ENCODE data around the gene RPL18. TPM values are rescaled to one million over a fixed set of nuclear protein-coding genes. Genes with fewer than 3 reads are reported as not detected.

The RPL18 gene
- total and polyA plus RNA-seq, 9 of the 15 experiments (the other 6 are each of a cell fraction or from before 2014, with no cell fraction given), result 312 to 2,635 (median 1,653) TPM

- TF ChIP-seq, protein P1, sequence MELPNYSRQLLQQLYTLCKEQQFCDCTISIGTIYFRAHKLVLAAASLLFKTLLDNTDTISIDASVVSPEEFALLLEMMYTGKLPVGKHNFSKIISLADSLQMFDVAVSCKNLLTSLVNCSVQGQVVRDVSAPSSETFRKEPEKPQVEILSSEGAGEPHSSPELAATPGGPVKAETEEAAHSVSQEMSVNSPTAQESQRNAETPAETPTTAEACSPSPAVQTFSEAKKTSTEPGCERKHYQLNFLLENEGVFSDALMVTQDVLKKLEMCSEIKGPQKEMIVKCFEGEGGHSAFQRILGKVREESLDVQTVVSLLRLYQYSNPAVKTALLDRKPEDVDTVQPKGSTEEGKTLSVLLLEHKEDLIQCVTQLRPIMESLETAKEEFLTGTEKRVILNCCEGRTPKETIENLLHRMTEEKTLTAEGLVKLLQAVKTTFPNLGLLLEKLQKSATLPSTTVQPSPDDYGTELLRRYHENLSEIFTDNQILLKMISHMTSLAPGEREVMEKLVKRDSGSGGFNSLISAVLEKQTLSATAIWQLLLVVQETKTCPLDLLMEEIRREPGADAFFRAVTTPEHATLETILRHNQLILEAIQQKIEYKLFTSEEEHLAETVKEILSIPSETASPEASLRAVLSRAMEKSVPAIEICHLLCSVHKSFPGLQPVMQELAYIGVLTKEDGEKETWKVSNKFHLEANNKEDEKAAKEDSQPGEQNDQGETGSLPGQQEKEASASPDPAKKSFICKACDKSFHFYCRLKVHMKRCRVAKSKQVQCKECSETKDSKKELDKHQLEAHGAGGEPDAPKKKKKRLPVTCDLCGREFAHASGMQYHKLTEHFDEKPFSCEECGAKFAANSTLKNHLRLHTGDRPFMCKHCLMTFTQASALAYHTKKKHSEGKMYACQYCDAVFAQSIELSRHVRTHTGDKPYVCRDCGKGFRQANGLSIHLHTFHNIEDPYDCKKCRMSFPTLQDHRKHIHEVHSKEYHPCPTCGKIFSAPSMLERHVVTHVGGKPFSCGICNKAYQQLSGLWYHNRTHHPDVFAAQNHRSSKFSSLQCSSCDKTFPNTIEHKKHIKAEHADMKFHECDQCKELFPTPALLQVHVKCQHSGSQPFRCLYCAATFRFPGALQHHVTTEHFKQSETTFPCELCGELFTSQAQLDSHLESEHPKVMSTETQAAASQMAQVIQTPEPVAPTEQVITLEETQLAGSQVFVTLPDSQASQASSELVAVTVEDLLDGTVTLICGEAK (IDR thresholded peaks at IDR 0.05), result peak; percentile 64
- TF ChIP-seq, protein P1 (CRISPR knock-in tag; IDR thresholded peaks at IDR 0.05), result no peak
- TF ChIP-seq, protein P2, sequence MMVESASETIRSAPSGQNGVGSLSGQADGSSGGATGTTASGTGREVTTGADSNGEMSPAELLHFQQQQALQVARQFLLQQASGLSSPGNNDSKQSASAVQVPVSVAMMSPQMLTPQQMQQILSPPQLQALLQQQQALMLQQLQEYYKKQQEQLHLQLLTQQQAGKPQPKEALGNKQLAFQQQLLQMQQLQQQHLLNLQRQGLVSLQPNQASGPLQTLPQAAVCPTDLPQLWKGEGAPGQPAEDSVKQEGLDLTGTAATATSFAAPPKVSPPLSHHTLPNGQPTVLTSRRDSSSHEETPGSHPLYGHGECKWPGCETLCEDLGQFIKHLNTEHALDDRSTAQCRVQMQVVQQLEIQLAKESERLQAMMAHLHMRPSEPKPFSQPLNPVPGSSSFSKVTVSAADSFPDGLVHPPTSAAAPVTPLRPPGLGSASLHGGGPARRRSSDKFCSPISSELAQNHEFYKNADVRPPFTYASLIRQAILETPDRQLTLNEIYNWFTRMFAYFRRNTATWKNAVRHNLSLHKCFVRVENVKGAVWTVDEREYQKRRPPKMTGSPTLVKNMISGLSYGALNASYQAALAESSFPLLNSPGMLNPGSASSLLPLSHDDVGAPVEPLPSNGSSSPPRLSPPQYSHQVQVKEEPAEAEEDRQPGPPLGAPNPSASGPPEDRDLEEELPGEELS (CRISPR knock-in tag; IDR thresholded peaks at IDR 0.05; ENCODE audit: borderline replicate concordance), result no peak
- no peak for TF ChIP-seq ZNF165 (CRISPR knock-in tag; IDR thresholded peaks at IDR 0.05; ENCODE audit: borderline replicate concordance)
- TF ChIP-seq, protein P3, sequence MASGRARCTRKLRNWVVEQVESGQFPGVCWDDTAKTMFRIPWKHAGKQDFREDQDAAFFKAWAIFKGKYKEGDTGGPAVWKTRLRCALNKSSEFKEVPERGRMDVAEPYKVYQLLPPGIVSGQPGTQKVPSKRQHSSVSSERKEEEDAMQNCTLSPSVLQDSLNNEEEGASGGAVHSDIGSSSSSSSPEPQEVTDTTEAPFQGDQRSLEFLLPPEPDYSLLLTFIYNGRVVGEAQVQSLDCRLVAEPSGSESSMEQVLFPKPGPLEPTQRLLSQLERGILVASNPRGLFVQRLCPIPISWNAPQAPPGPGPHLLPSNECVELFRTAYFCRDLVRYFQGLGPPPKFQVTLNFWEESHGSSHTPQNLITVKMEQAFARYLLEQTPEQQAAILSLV (tag; IDR thresholded peaks at IDR 0.05), result peak; percentile 7; the same call in 1 of the 2 replicates
- peak; percentile 18 for TF ChIP-seq POLR2B (IDR thresholded peaks at IDR 0.05; ENCODE audit: low read depth, partially characterized antibody)
- TF ChIP-seq FOSL1 (tag; conservative IDR thresholded peaks at IDR 0.05), result peak; percentile 81
- TF ChIP-seq, protein P4, sequence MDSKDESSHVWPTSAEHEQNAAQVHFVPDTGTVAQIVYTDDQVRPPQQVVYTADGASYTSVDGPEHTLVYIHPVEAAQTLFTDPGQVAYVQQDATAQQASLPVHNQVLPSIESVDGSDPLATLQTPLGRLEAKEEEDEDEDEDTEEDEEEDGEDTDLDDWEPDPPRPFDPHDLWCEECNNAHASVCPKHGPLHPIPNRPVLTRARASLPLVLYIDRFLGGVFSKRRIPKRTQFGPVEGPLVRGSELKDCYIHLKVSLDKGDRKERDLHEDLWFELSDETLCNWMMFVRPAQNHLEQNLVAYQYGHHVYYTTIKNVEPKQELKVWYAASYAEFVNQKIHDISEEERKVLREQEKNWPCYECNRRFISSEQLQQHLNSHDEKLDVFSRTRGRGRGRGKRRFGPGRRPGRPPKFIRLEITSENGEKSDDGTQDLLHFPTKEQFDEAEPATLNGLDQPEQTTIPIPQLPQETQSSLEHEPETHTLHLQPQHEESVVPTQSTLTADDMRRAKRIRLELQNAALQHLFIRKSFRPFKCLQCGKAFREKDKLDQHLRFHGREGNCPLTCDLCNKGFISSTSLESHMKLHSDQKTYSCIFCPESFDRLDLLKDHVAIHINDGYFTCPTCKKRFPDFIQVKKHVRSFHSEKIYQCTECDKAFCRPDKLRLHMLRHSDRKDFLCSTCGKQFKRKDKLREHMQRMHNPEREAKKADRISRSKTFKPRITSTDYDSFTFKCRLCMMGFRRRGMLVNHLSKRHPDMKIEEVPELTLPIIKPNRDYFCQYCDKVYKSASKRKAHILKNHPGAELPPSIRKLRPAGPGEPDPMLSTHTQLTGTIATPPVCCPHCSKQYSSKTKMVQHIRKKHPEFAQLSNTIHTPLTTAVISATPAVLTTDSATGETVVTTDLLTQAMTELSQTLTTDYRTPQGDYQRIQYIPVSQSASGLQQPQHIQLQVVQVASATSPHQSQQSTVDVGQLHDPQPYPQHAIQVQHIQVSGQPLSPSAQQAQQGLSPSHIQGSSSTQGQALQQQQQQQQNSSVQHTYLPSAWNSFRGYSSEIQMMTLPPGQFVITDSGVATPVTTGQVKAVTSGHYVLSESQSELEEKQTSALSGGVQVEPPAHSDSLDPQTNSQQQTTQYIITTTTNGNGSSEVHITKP (IDR thresholded peaks at IDR 0.05; ENCODE audit: partially characterized antibody), result no peak
- TF ChIP-seq TBL1XR1 (IDR thresholded peaks at IDR 0.05; ENCODE audit: low read length in 2 of 2), result no peak
These were observed 30.1 kb downstream of the RPL18 start (continued) for GRCh38 chr19:48588670-48589401.

Data from K562 (cell line).